GM12874 (cell line): Measurements from ENCODE around the gene KAT2B.

Experiments
- CTCF ChIP-seq: IDR thresholded peaks from 2 replicates; pipeline ENCODE4 v1.5.1; 2011; ENCODE audit warnings: low read depth, mild to moderate bottlenecking, control low read depth, low read length, moderate library complexity; ENCODE audit not compliant: insufficient read depth

KAT2B gene

GRCh38 chr3:20013396-20013795 lies 26.9 kb upstream of the KAT2B start:
- TF ChIP-seq CTCF, result no peak

- TF ChIP-seq CTCF, result no peak
These were observed 24.7 kb upstream of the KAT2B start for GRCh38 chr3:20015525-20015924.

DNA sequence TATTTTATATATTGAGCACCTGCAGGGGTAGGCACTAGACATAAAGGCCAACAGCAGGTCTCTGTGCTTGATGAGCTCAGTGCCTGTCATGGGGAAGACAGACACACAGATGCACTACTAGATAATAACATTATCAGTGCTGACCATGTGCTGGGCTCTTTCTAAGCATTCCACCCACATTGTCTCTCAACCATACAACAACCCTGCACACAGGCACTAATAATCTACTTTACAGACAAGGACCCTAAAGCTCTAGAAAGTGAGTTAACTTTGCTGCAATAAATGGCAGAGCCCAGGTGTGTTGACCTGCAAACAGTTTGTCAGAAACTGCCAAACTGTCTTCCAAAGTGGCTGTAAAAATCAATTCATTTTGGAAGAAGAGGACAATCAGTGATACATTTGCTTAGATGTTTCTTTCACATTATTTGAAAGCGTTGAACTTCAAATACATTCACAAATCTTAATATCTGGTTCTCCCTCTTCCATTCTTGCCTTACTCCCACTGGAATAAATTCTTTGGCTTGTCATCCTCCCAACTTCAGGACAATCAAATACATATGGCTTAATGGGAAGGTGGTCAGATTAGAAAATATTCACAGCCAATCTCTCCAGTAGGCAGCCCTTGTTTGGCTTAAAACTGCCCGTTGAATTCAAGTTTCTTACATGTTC lies 17.2 kb upstream of the KAT2B start:
- no peak for TF ChIP-seq CTCF

DNA sequence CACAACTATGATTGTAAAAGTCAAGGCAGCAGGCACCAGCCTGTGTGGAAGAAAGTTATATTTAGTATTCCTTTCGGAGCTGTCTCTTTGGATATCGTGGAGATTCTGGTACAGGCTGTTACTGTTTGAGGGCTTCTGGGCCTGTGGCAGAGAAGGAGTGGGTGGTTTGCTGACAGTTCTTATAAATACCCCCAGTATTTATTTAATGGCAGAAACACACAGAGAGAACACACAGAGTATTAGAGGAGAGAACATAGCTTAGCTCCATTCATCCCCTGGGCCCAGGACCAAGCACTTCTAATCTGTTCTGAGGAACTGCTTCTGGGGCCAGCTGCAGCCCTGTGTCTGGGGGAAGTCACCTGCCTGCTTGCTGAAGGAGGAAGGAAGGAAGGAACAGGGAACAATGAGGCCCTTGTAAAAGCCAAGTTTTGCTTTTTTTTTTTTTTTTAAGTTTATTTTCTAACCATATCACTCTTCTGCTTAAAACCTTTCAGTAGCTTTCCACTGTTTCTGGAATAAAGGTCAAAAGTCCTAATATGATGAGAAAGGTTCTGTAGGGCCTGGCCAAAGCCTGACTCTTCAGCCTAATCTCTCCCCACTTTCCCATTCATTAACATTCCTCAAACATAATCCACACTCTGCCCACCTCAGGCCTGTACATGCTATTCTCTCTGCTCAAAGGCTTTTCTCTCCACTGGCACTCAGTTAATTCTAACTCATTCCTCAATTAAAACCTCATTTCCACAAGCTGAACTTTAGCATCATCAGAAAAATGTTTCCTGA lies 16.4 kb upstream of the KAT2B start:
- TF ChIP-seq CTCF, result no peak

GRCh38 chr3:20027136-20027535 lies 13.1 kb upstream of the KAT2B start:
- no peak for TF ChIP-seq CTCF

GRCh38 chr3:20028905-20029331 lies 11.3 kb upstream of the KAT2B start:
- no peak for TF ChIP-seq CTCF

GRCh38 chr3:20035019-20035418 lies 5.2 kb upstream of the KAT2B start:
- TF ChIP-seq CTCF, result no peak
